Esophagus muscularis mucosa (tissue), 4 donors: ENCODE data around the gene EMILIN3.

Experiments
- EP300 ChIP-seq: sonication (generic); formaldehyde crosslinking; IDR thresholded peaks from one replicate; pipeline ENCODE4 v1.6.1; 2017; ENCODE audit warnings: antibody characterized with exemption
- POLR2AphosphoS5 ChIP-seq, 2 donors: sonication (generic); formaldehyde crosslinking; IDR thresholded peaks; one replicate each; pipeline ENCODE4 v1.6.1; 2017; ENCODE audit warnings: antibody characterized with exemption in 2 of 2
- TF ChIP-seq, protein P1 (sequence below), 3 experiments: fragments of 200-600 bp in 2 of 3; fragments of 450-650 bp in 1 of 3; sonication (generic) in 2 of 3; IDR thresholded peaks; one replicate each; pipeline ENCODE4 v1.5.1; 2017 to 2019; ENCODE audit warnings: antibody characterized with exemption in 3 of 3, mild to moderate bottlenecking in 2 of 3, moderate library complexity in 1 of 3

GRCh38 chr20:41364236-41364855 is 2.3 kb downstream of the EMILIN3 start:
- TF ChIP-seq, protein P1, sequence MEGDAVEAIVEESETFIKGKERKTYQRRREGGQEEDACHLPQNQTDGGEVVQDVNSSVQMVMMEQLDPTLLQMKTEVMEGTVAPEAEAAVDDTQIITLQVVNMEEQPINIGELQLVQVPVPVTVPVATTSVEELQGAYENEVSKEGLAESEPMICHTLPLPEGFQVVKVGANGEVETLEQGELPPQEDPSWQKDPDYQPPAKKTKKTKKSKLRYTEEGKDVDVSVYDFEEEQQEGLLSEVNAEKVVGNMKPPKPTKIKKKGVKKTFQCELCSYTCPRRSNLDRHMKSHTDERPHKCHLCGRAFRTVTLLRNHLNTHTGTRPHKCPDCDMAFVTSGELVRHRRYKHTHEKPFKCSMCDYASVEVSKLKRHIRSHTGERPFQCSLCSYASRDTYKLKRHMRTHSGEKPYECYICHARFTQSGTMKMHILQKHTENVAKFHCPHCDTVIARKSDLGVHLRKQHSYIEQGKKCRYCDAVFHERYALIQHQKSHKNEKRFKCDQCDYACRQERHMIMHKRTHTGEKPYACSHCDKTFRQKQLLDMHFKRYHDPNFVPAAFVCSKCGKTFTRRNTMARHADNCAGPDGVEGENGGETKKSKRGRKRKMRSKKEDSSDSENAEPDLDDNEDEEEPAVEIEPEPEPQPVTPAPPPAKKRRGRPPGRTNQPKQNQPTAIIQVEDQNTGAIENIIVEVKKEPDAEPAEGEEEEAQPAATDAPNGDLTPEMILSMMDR (IDR thresholded peaks at IDR 0.05) = no peak
- TF ChIP-seq POLR2AphosphoS5 (IDR thresholded peaks at IDR 0.05) = no peak
- no peak for TF ChIP-seq EP300
